ENCODE data around the gene ANKRD26. TPM values are rescaled to one million over a fixed set of nuclear protein-coding genes. Genes with fewer than 3 reads are reported as not detected.
A peak's percentile ranks its signal among the peaks of the same experiment; 100 is the strongest.

The ANKRD26 gene
- polyA plus RNA-seq (2013) = 5.6 TPM in 2 replicates

GRCh38 chr10:27099916-27100812 is at the start of gene ANKRD26:
Gene ANKRD26, minus strand, starts transcription at chr10:27100494. Its CDS starts 168 bp downstream, at chr10:27100326.
- peaks cover 5% of the 10 kb centered on the region for H3K79me1 ChIP-seq (ENCODE audit: low read length)
- WGBS (ENCODE audit: extremely low coverage, insufficient coverage, insufficient read length) = no CpG with 5 or more reads among the region's 65 CpGs

DNA sequence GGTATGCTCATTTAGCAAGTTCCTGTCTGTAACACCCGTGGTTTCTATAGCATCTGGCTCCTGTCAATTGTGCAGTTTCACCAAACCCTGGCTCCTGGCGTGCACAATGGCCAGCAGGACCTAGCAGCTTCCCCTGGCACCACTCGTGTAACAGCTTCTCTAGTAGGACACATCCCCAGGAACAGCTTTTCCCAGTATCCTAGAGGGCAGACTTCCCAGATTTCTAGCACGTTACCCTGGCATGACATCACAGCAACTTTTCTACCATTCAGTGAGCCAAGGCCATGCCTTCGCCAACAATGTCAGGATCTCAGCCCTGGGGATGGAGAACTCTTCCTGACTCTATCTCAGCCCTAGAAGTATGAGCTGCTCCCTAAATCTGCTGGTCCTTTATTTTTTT is 47.4 kb upstream of the ANKRD26 start:
- Histone ChIP-seq H2AFZ (ENCODE audit: insufficient read depth, low read length, poor library complexity) (no peak overlapping the region), H3K27ac (ENCODE audit: low read depth, low read length) (no peak overlapping the region), H3K79me1 (ENCODE audit: low read length) (no peaks in the 10 kb centered on the region), H3K4ac (ENCODE audit: low read depth, low read length) (no peak overlapping the region), H4K12ac (ENCODE audit: low read depth, low read length) (no peak overlapping the region), H3K9ac (ENCODE audit: low read length) (no peak overlapping the region), H2BK120ac (ENCODE audit: insufficient read depth, low read length, poor library complexity) (no peak overlapping the region), H4K91ac (ENCODE audit: low read depth, low read length) (no peak overlapping the region), H3K4me2 (ENCODE audit: low read length) (no peak overlapping the region), H3K9me3 (ENCODE audit: insufficient read depth, low read depth, low read length) (no peaks in the 10 kb centered on the region), H3K36me3 (ENCODE audit: control insufficient read depth in 1 of 2, insufficient read depth in 2 of 2, low read length in 2 of 2) (peaks cover 22 to 28% of the 10 kb centered on the region in 2 experiments), H3K4me1 (ENCODE audit: control insufficient read depth in 1 of 2, insufficient read depth in 2 of 2, low read length in 2 of 2) (no peaks in the 10 kb centered on the region), H3K4me3 (ENCODE audit: low read depth, low read length) (no peak overlapping the region), H3K18ac (ENCODE audit: low read length) (no peak overlapping the region), H3K27me3 (ENCODE audit: insufficient read depth, low read length) (no peaks in the 10 kb centered on the region), H4K8ac (ENCODE audit: low read depth, low read length) (no peak overlapping the region), H2AK5ac (ENCODE audit: low read length) (no peak overlapping the region), H3K14ac (ENCODE audit: low read length) (no peak overlapping the region), H3K23ac (ENCODE audit: low read length) (no peak overlapping the region), H2BK5ac (ENCODE audit: low read depth, low read length, poor library complexity) (no peak overlapping the region), H2BK12ac (ENCODE audit: low read length) (no peak overlapping the region), H3K79me2 (ENCODE audit: control insufficient read depth, insufficient read depth, low read length, poor library complexity) (peaks cover 5% of the 10 kb centered on the region)
- no CpG with 5 or more reads among the region's 5 CpGs for WGBS (ENCODE audit: extremely low coverage, insufficient coverage, insufficient read length)
- DNase-seq = no peak

More at GRCh38 chr10:27099916-27100812, at the start of gene ANKRD26:
- Histone ChIP-seq H3K23ac (ENCODE audit: low read length) (no peak within 1 kb of the TSS), H4K12ac (ENCODE audit: low read depth, low read length) (peak within 1 kb of the TSS; percentile 63), H3K36me3 (ENCODE audit: control insufficient read depth in 1 of 2, insufficient read depth in 2 of 2, low read length in 2 of 2) (peaks cover 0 to 2% of the 10 kb centered on the region in 2 experiments), H3K18ac (ENCODE audit: low read length) (peak within 1 kb of the TSS; percentile 44), H2AFZ (ENCODE audit: insufficient read depth, low read length, poor library complexity) (peak within 1 kb of the TSS; percentile 73), H3K27me3 (ENCODE audit: insufficient read depth, low read length) (no peaks in the 10 kb centered on the region), H3K27ac (ENCODE audit: low read depth, low read length) (peak within 1 kb of the TSS; percentile 60), H3K4me2 (ENCODE audit: low read length) (peak within 1 kb of the TSS; percentile 90), H3K14ac (ENCODE audit: low read length) (peak within 1 kb of the TSS; percentile 59), H4K8ac (ENCODE audit: low read depth, low read length) (peak within 1 kb of the TSS; percentile 78), H4K91ac (ENCODE audit: low read depth, low read length) (peak within 1 kb of the TSS; percentile 39), H3K4me1 (ENCODE audit: control insufficient read depth in 1 of 2, insufficient read depth in 2 of 2, low read length in 2 of 2) (no peaks in the 10 kb centered on the region), H3K9ac (ENCODE audit: low read length) (peak within 1 kb of the TSS; percentile 84), H2BK5ac (ENCODE audit: low read depth, low read length, poor library complexity) (peak within 1 kb of the TSS; percentile 32), H2BK12ac (ENCODE audit: low read length) (no peak within 1 kb of the TSS), H2AK5ac (ENCODE audit: low read length) (no peak within 1 kb of the TSS), H2BK120ac (ENCODE audit: insufficient read depth, low read length, poor library complexity) (peak within 1 kb of the TSS; percentile 31), H3K4me3 (ENCODE audit: low read depth, low read length) (peak within 1 kb of the TSS; percentile 81), H3K4ac (ENCODE audit: low read depth, low read length) (peak within 1 kb of the TSS; percentile 29), H3K9me3 (ENCODE audit: insufficient read depth, low read depth, low read length) (peaks cover 2% of the 10 kb centered on the region), H3K79me2 (ENCODE audit: control insufficient read depth, insufficient read depth, low read length, poor library complexity) (peaks cover 4% of the 10 kb centered on the region)
- peak; percentile 100 for DNase-seq

DNA sequence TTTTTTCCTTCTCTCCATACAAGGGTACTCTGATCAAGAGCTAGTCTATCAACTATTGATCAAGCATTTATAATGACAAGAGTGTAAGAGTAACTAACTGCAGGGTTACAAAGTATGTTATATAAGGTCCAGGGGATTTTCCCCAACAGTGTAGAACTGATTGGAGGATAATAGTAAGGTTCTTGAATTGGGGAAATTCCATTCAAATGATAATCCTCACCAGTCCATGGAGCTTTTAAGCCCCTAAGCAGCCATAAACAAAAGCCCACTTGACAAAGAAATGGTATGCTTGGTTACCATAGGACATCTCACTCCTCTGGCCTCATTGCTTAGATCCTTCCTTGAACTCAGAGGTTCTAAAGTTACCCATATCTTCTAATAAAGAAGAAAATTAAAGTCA is 45.6 kb upstream of the ANKRD26 start:
- Histone ChIP-seq H3K23ac (ENCODE audit: low read length) (no peak overlapping the region), H3K79me1 (ENCODE audit: low read length) (no peaks in the 10 kb centered on the region), H3K36me3 (ENCODE audit: control insufficient read depth in 1 of 2, insufficient read depth in 2 of 2, low read length in 2 of 2) (peaks cover 27 to 34% of the 10 kb centered on the region in 2 experiments), H3K4me3 (ENCODE audit: low read depth, low read length) (no peak overlapping the region), H3K9me3 (ENCODE audit: insufficient read depth, low read depth, low read length) (no peaks in the 10 kb centered on the region), H2AFZ (ENCODE audit: insufficient read depth, low read length, poor library complexity) (no peak overlapping the region), H2AK5ac (ENCODE audit: low read length) (no peak overlapping the region), H3K4me1 (ENCODE audit: control insufficient read depth in 1 of 2, insufficient read depth in 2 of 2, low read length in 2 of 2) (no peaks in the 10 kb centered on the region), H3K4ac (ENCODE audit: low read depth, low read length) (no peak overlapping the region), H3K14ac (ENCODE audit: low read length) (no peak overlapping the region), H3K27me3 (ENCODE audit: insufficient read depth, low read length) (no peaks in the 10 kb centered on the region), H3K9ac (ENCODE audit: low read length) (no peak overlapping the region), H3K27ac (ENCODE audit: low read depth, low read length) (no peak overlapping the region), H2BK5ac (ENCODE audit: low read depth, low read length, poor library complexity) (no peak overlapping the region), H3K4me2 (ENCODE audit: low read length) (no peak overlapping the region), H3K18ac (ENCODE audit: low read length) (no peak overlapping the region), H3K79me2 (ENCODE audit: control insufficient read depth, insufficient read depth, low read length, poor library complexity) (peaks cover 2% of the 10 kb centered on the region), H2BK12ac (ENCODE audit: low read length) (no peak overlapping the region), H2BK120ac (ENCODE audit: insufficient read depth, low read length, poor library complexity) (no peak overlapping the region), H4K8ac (ENCODE audit: low read depth, low read length) (no peak overlapping the region), H4K12ac (ENCODE audit: low read depth, low read length) (no peak overlapping the region), H4K91ac (ENCODE audit: low read depth, low read length) (no peak overlapping the region)
- DNase-seq = no peak

DNA sequence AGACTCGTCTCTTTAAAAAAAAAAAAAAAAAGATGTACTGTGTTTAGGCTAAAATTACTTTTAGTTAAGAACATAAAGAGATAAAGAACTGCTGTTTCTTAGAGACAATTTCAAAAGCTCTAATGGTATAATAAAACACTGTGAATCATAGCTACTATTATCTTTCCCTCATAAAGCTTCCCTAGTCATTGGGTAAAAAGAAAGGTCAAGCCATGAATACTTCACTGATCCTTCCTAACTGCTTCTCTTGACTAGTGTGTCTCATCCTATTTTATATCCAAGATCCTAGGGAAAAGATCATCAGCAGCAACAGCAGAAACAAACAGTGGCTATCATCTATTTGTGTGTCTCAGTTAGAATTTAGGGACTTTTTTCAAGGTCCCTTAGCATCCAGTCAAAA is 43.4 kb upstream of the ANKRD26 start:
- Histone ChIP-seq H2AFZ (ENCODE audit: insufficient read depth, low read length, poor library complexity) (no peak overlapping the region), H3K4me1 (ENCODE audit: control insufficient read depth in 1 of 2, insufficient read depth in 2 of 2, low read length in 2 of 2) (no peaks in the 10 kb centered on the region), H3K4me3 (ENCODE audit: low read depth, low read length) (no peak overlapping the region), H3K9ac (ENCODE audit: low read length) (no peak overlapping the region), H3K23ac (ENCODE audit: low read length) (no peak overlapping the region), H3K9me3 (ENCODE audit: insufficient read depth, low read depth, low read length) (no peaks in the 10 kb centered on the region), H4K12ac (ENCODE audit: low read depth, low read length) (no peak overlapping the region), H2BK120ac (ENCODE audit: insufficient read depth, low read length, poor library complexity) (no peak overlapping the region), H3K4me2 (ENCODE audit: low read length) (no peak overlapping the region), H3K79me2 (ENCODE audit: control insufficient read depth, insufficient read depth, low read length, poor library complexity) (no peaks in the 10 kb centered on the region), H3K27me3 (ENCODE audit: insufficient read depth, low read length) (no peaks in the 10 kb centered on the region), H4K8ac (ENCODE audit: low read depth, low read length) (no peak overlapping the region), H3K18ac (ENCODE audit: low read length) (no peak overlapping the region), H3K79me1 (ENCODE audit: low read length) (no peaks in the 10 kb centered on the region), H2BK5ac (ENCODE audit: low read depth, low read length, poor library complexity) (no peak overlapping the region), H3K36me3 (ENCODE audit: control insufficient read depth in 1 of 2, insufficient read depth in 2 of 2, low read length in 2 of 2) (peaks cover 27 to 35% of the 10 kb centered on the region in 2 experiments), H3K4ac (ENCODE audit: low read depth, low read length) (no peak overlapping the region), H4K91ac (ENCODE audit: low read depth, low read length) (no peak overlapping the region), H3K27ac (ENCODE audit: low read depth, low read length) (no peak overlapping the region), H2AK5ac (ENCODE audit: low read length) (no peak overlapping the region), H2BK12ac (ENCODE audit: low read length) (no peak overlapping the region), H3K14ac (ENCODE audit: low read length) (no peak overlapping the region)
- WGBS (ENCODE audit: extremely low coverage, insufficient coverage, insufficient read length) = no CpG with 5 or more reads among the region's 1 CpG
- no peak for DNase-seq

Measured in trophoblast cell (in vitro differentiated cells and primary cell).